ENCODE data around the gene FAM181A.

DNA sequence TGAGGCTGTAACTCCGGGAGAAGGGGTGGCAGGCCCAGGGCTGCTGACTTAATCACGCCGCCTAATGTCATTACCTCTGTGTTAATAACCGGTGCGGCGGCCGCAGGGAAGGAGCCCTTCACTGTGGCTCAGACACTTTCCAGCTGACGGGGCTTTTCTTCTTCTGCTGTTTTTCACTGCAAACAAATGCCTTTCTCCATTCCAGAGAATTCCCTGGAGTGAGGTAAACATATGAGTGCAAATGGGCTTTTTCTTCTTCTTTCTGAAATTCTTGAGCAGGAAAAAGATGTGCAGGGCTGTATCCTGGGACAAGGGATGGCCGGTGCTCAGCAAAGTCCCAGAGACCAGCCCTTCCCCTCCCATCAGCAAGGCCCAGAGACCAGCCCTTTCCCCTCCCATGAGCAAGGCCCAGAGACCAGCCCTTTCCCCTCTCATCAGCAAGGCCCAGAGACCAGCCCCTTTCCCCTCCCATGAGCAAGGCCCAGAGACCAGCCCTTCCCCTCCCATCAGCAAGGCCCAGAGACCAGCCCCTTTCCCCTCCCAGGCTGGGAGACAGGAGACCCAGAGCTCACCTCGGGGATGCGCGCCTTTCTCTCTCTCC, 33.4 kb upstream of the FAM181A start:
- no peak for TF ChIP-seq CREM (IDR thresholded peaks at IDR 0.05; ENCODE audit: low read depth)
- TF ChIP-seq POLR2AphosphoS5 (IDR thresholded peaks at IDR 0.05; ENCODE audit: low read length), result no peak
- TF ChIP-seq CHD2 (IDR thresholded peaks at IDR 0.05; ENCODE audit: borderline replicate concordance, low read depth, low read length), result no peak
- no peak for TF ChIP-seq CBFB (IDR thresholded peaks at IDR 0.05; ENCODE audit: low read depth)
- no peak for TF ChIP-seq RFX5 (IDR thresholded peaks at IDR 0.05; ENCODE audit: low read depth, low read length)
- TF ChIP-seq FOXM1 (IDR thresholded peaks at IDR 0.05; ENCODE audit: low read depth, low read length), result no peak
- TF ChIP-seq, protein P1, sequence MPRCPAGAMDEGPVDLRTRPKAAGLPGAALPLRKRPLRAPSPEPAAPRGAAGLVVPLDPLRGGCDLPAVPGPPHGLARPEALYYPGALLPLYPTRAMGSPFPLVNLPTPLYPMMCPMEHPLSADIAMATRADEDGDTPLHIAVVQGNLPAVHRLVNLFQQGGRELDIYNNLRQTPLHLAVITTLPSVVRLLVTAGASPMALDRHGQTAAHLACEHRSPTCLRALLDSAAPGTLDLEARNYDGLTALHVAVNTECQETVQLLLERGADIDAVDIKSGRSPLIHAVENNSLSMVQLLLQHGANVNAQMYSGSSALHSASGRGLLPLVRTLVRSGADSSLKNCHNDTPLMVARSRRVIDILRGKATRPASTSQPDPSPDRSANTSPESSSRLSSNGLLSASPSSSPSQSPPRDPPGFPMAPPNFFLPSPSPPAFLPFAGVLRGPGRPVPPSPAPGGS (IDR thresholded peaks at IDR 0.05; ENCODE audit: borderline replicate concordance, insufficient read depth, low read depth, low read length, poor library complexity, severe bottlenecking), result no peak
- TF ChIP-seq CEBPB (IDR thresholded peaks at IDR 0.05; ENCODE audit: borderline replicate concordance in 1 of 2, low read depth in 2 of 2, low read length in 2 of 2), result no peak
- TF ChIP-seq SMC3 (IDR thresholded peaks at IDR 0.05; ENCODE audit: borderline replicate concordance, low read length), result no peak
- TF ChIP-seq SUPT20H (IDR thresholded peaks at IDR 0.05; ENCODE audit: borderline replicate concordance, control insufficient read depth, low read depth, low read length), result no peak
- TF ChIP-seq POLR2A (IDR thresholded peaks at IDR 0.05; ENCODE audit: low read depth, low read length), result no peak
- TF ChIP-seq, protein P2, sequence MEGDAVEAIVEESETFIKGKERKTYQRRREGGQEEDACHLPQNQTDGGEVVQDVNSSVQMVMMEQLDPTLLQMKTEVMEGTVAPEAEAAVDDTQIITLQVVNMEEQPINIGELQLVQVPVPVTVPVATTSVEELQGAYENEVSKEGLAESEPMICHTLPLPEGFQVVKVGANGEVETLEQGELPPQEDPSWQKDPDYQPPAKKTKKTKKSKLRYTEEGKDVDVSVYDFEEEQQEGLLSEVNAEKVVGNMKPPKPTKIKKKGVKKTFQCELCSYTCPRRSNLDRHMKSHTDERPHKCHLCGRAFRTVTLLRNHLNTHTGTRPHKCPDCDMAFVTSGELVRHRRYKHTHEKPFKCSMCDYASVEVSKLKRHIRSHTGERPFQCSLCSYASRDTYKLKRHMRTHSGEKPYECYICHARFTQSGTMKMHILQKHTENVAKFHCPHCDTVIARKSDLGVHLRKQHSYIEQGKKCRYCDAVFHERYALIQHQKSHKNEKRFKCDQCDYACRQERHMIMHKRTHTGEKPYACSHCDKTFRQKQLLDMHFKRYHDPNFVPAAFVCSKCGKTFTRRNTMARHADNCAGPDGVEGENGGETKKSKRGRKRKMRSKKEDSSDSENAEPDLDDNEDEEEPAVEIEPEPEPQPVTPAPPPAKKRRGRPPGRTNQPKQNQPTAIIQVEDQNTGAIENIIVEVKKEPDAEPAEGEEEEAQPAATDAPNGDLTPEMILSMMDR (IDR thresholded peaks at IDR 0.05 in 2 of 3, conservative IDR thresholded peaks at IDR 0.05 in 1 of 3; ENCODE audit: control insufficient read depth in 2 of 3, extremely low read depth in 1 of 3, insufficient read depth in 1 of 3, low read depth in 3 of 3, low read length in 3 of 3), result no peak
- no peak for TF ChIP-seq NRF1 (conservative IDR thresholded peaks at IDR 0.05; ENCODE audit: low read depth, low read length)
